Muscle layer of colon (tissue), 2 donors: Measurements from ENCODE around the gene CARS1.

Experiments used
- H3K27ac ChIP-seq: one replicate; pipeline ENCODE4 v1.7.0; 2013; ENCODE audit warnings: low read depth, mild to moderate bottlenecking, low read length, moderate library complexity
- H3K27me3 ChIP-seq, 2 donors: one replicate each; pipeline ENCODE4 v1.7.0; 2013; ENCODE audit warnings: low read length in 2 of 2, mild to moderate bottlenecking in 2 of 2; ENCODE audit not compliant: insufficient read depth in 2 of 2, control insufficient read depth in 1 of 2
- H3K36me3 ChIP-seq: one replicate; pipeline ENCODE4 v1.7.0; 2013; ENCODE audit warnings: mild to moderate bottlenecking, low read length; ENCODE audit not compliant: insufficient read depth
- H3K4me1 ChIP-seq: one replicate; pipeline ENCODE4 v1.7.0; 2013; ENCODE audit warnings: mild to moderate bottlenecking, low read length; ENCODE audit not compliant: insufficient read depth
- H3K4me3 ChIP-seq, 2 donors: one replicate each; pipeline ENCODE4 v1.7.0; 2013; ENCODE audit warnings: low read length in 2 of 2, low read depth in 1 of 2, mild to moderate bottlenecking in 1 of 2, moderate library complexity in 1 of 2
- H3K9ac ChIP-seq: one replicate; pipeline ENCODE4 v1.7.0; 2013; ENCODE audit warnings: low read length
- H3K9me3 ChIP-seq: one replicate; pipeline ENCODE4 v1.7.0; 2013; ENCODE audit warnings: mild to moderate bottlenecking, low read length
- donor health status: abdominal sarcoma.
- donor health status: Adenocarcinoma of cecum.

CARS1 gene

GRCh38 chr11:3057069-3057963 lies at the start of gene CARS1:
Gene CARS1, minus strand, starts transcription at chr11:3057423. Its CDS starts 56 bp downstream, at chr11:3057367.
- no peaks in the 10 kb centered on the region for H3K9me3 ChIP-seq
- peak within 1 kb of the TSS; percentile 69 to 80 for H3K4me3 ChIP-seq
- no peaks in the 10 kb centered on the region for H3K27me3 ChIP-seq
- no peaks in the 10 kb centered on the region for H3K36me3 ChIP-seq
- H3K27ac ChIP-seq = peak within 1 kb of the TSS; percentile 87
- H3K9ac ChIP-seq = peak within 1 kb of the TSS; percentile 82
- peaks cover 19% of the 10 kb centered on the region for H3K4me1 ChIP-seq

GRCh38 chr11:3105791-3106735 lies 48.8 kb upstream of the CARS1 start:
- Histone ChIP-seq H3K4me3 (no peak overlapping the region), H3K4me1 (no peaks in the 10 kb centered on the region), H3K9ac (no peak overlapping the region), H3K36me3 (peaks cover 51% of the 10 kb centered on the region), H3K27me3 (no peaks in the 10 kb centered on the region), H3K27ac (no peak overlapping the region), H3K9me3 (no peaks in the 10 kb centered on the region)

DNA sequence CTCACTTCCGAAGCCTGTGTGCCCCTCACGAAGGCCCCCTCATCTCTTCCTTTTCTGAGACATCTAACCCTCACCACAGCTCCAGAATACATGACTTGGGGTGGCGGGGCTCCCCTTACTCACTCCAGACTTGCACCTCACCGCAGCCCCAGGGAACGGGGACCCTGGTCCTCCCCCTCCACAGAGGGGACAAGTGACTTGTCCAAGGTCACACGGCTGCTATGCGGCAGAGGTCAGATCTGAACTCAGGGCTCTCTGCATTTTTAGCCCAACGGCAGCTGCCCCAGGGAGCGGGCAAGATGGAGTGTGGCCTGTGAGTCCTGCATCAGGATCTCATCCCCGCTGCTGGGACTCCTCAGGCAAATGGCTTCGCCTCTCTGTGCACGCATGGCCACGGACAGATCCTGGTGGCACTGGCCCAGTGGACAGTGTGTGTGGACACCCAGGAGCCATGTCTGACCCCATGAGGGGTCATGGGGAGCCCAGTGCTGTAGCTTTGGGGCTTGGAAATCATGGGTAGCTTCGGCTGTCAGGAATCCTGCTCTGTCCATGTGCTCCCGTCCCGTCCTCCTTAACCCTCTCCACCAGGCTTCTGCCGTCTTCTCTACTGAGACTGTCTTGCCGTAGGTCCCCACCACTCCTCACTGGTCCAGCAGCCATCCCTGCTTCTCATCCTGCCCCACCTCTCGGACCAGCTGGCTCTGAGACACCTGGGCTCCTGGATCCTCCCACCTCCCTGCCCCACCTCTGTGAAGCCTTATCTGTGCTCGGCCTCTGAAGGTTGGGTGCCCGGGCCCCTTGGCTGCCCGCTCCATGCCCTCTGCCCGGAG lies 48.0 kb upstream of the CARS1 start:
- H3K4me1 ChIP-seq = no peaks in the 10 kb centered on the region
- no peaks in the 10 kb centered on the region for H3K9me3 ChIP-seq
- H3K9ac ChIP-seq = no peak overlapping the region
- no peak overlapping the region for H3K4me3 ChIP-seq
- no peaks in the 10 kb centered on the region for H3K27me3 ChIP-seq
- peaks cover 54% of the 10 kb centered on the region for H3K36me3 ChIP-seq
- H3K27ac ChIP-seq = no peak overlapping the region

- H3K36me3 ChIP-seq = peaks cover 48% of the 10 kb centered on the region
Observed at GRCh38 chr11:3104051-3104714, 47.0 kb upstream of the CARS1 start.

GRCh38 chr11:3103076-3103475 lies 45.9 kb upstream of the CARS1 start:
- Histone ChIP-seq H3K9me3 (no peaks in the 10 kb centered on the region), H3K4me3 (no peak overlapping the region), H3K9ac (no peak overlapping the region), H3K36me3 (peaks cover 50% of the 10 kb centered on the region), H3K27me3 (no peaks in the 10 kb centered on the region), H3K4me1 (no peaks in the 10 kb centered on the region), H3K27ac (no peak overlapping the region)

More at GRCh38 chr11:3104051-3104714, 47.0 kb upstream of the CARS1 start:
- Histone ChIP-seq H3K4me3 (no peak overlapping the region), H3K27ac (no peak overlapping the region), H3K9ac (no peak overlapping the region), H3K27me3 (no peaks in the 10 kb centered on the region), H3K4me1 (no peaks in the 10 kb centered on the region), H3K9me3 (no peaks in the 10 kb centered on the region)

DNA sequence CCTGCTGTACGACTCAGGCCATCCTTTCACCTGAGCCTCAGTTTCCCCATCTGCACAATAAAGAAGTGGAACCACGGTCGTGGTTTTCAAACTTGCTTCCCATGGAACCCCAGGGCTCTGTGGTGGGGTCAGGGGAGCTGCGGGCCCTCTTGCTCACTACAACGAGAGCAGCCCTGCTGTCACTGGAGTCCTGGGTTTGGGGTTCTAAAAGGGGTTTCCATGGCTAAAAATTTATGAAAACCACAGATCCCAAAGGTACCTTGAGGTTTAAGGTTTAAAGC lies 45.4 kb upstream of the CARS1 start:
- Histone ChIP-seq H3K36me3 (peaks cover 50% of the 10 kb centered on the region), H3K27ac (no peak overlapping the region), H3K4me1 (no peaks in the 10 kb centered on the region)

GRCh38 chr11:3101921-3102640 lies 44.9 kb upstream of the CARS1 start:
- peaks cover 46% of the 10 kb centered on the region for H3K36me3 ChIP-seq
- no peak overlapping the region for H3K4me3 ChIP-seq
- no peak overlapping the region for H3K27ac ChIP-seq
- H3K4me1 ChIP-seq = no peaks in the 10 kb centered on the region
- no peaks in the 10 kb centered on the region for H3K9me3 ChIP-seq
- no peaks in the 10 kb centered on the region for H3K27me3 ChIP-seq
- H3K9ac ChIP-seq = no peak overlapping the region

More for the DNA sequence above, 45.4 kb upstream of the CARS1 start:
- no peak overlapping the region for H3K4me3 ChIP-seq
- no peaks in the 10 kb centered on the region for H3K27me3 ChIP-seq
- H3K9me3 ChIP-seq = no peaks in the 10 kb centered on the region
- H3K9ac ChIP-seq = no peak overlapping the region

DNA sequence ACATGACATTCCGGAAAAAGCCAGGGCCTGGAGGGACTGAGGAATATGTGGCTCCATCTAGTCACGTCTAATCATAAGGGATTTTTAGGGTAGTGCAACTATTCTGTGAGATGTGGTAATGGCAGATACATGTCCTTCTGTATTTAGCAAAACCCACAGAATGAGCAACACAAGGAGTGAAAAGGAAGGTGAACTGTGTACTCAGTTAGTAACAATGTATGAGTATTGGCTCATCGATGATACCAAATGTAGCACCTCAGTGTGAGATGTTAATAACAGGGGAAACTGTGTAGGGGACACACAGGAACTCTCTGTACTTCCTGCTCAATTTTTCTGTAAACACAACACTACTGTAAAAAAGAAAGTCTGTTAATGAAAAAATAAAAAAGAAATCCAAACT lies 42.0 kb upstream of the CARS1 start:
- Histone ChIP-seq H3K4me1 (peaks cover 3% of the 10 kb centered on the region), H3K27ac (no peak overlapping the region), H3K9ac (no peak overlapping the region), H3K36me3 (peaks cover 43% of the 10 kb centered on the region), H3K27me3 (no peaks in the 10 kb centered on the region), H3K9me3 (no peaks in the 10 kb centered on the region), H3K4me3 (no peak overlapping the region)

GRCh38 chr11:3096909-3097530 lies 39.8 kb upstream of the CARS1 start:
- H3K9me3 ChIP-seq = no peaks in the 10 kb centered on the region
- H3K36me3 ChIP-seq = peaks cover 43% of the 10 kb centered on the region
- H3K4me3 ChIP-seq = no peak overlapping the region
- H3K4me1 ChIP-seq = peaks cover 3% of the 10 kb centered on the region
- H3K27me3 ChIP-seq = no peaks in the 10 kb centered on the region
- no peak overlapping the region for H3K9ac ChIP-seq
- no peak overlapping the region for H3K27ac ChIP-seq
